ENCODE data around the gene TINCR.

DNA sequence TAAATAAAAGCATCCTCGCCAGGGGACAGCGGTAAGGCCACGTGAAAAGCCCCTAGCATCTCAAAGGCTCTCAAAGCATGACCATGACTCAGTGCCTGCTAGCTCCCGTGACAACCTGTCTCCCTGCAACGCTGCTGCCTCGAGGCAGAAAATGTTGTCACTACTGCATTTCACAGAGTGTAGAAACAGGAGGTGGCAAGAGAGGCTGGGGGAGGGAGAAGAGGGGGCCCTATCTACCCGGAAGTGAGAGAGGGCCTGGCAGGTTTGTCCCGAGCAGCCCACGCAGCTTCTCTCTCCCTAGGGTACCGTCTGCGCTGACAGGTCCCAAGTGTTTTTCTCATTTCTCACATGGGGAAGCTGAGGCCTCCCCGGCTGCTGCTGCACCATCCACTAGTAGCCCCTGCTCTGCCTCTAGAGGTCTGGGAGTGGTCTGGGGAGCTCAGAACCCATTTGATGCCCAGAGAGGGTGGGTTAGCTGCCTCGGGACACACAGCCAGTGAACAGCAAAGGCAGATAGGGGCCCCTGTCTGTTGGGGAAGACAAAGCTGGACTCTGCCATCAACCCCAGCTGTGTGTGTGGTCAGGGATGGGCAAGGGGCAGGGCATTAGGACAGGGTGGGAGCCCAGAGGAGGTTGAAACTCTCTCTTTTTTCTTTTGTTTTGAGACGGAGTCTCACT, 3.7 kb downstream of the TINCR start:
- TF ChIP-seq POLR2A (IDR thresholded peaks at IDR 0.05; ENCODE audit: low read depth, low read length) = no peak
- TF ChIP-seq EZH2 (IDR thresholded peaks at IDR 0.05; ENCODE audit: borderline replicate concordance, low read depth, low read length, severe bottlenecking) = no peak
- TF ChIP-seq, protein P1, sequence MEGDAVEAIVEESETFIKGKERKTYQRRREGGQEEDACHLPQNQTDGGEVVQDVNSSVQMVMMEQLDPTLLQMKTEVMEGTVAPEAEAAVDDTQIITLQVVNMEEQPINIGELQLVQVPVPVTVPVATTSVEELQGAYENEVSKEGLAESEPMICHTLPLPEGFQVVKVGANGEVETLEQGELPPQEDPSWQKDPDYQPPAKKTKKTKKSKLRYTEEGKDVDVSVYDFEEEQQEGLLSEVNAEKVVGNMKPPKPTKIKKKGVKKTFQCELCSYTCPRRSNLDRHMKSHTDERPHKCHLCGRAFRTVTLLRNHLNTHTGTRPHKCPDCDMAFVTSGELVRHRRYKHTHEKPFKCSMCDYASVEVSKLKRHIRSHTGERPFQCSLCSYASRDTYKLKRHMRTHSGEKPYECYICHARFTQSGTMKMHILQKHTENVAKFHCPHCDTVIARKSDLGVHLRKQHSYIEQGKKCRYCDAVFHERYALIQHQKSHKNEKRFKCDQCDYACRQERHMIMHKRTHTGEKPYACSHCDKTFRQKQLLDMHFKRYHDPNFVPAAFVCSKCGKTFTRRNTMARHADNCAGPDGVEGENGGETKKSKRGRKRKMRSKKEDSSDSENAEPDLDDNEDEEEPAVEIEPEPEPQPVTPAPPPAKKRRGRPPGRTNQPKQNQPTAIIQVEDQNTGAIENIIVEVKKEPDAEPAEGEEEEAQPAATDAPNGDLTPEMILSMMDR (IDR thresholded peaks at IDR 0.05; ENCODE audit: extremely low read depth in 1 of 2, insufficient read depth in 1 of 2, low read depth in 1 of 2, low read length in 2 of 2) = no peak
- no peak for TF ChIP-seq POLR2AphosphoS5 (IDR thresholded peaks at IDR 0.05; ENCODE audit: insufficient read depth, low read depth, low read length)
- TF ChIP-seq JUN (IDR thresholded peaks at IDR 0.05; ENCODE audit: borderline replicate concordance, insufficient read depth, insufficient read length, low read depth) = no peak

All from endothelial cell of umbilical vein (primary cell).